SHP77 (cell line): ENCODE data around the gene CAPN5.
"Not testable (repeated sequence)": the region's sequence is repeated elsewhere in the genome, so short reads cannot be mapped to it uniquely, and the experiment has no call there.

Experiments used
- DNase-seq, 2 experiments: peaks; one replicate each; lab custom pipeline; 2025; lab: John Stamatoyannopoulos, UW

Gene CAPN5

GRCh38 chr11:77084581-77085191 lies 17.9 kb downstream of the CAPN5 start:
- DNase-seq: no peak

DNA sequence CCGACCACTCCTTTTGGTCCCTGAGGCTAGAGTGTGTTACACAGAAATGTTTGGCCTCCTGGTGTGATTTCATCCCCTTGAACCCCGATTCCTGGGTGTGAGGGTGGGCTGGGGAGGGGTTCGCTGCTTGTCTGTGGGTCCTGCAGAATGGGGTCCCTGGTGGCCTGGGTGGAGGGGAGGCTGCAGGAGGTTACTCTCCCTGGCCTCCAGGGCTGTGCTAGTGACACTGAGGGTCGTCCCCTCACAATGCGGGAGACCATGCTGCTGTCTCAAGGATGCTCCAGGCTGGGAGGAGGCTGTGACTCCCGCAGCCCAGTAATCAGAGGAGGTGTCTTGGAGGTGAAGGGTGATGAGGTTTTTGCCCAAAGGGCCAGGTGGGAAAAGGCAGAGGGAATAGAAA lies 18.9 kb downstream of the CAPN5 start:
- no peak for DNase-seq

- DNase-seq: no peak
These were observed 20.0 kb downstream of the CAPN5 start for GRCh38 chr11:77086521-77087472.

DNA sequence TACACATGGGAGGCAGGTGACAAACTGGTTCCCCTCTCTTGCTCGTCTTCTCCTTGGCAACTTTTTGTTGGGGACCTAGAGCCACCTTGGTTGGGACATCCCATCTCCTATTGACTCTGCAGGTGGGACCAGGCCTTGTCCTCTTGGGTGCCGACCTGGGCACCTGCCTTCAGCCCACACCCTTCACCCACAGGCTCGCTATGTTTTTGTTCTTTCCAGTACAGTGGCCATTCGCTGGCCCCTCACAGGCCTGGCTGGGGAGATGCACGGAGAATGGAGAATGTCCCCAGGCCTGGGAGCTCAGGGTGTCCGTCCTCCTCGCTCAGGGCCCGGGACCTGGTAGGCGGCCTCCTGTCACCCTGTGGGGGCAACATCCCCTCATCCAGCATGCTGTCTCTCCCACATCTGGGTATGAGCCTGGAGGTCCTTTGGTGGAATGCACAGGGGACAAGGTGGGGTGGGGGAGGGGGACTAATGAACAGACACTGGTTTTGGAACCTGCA lies 21.0 kb downstream of the CAPN5 start:
- DNase-seq: no peak

GRCh38 chr11:77088236-77089003 lies 21.6 kb downstream of the CAPN5 start:
- DNase-seq: no peak

DNA sequence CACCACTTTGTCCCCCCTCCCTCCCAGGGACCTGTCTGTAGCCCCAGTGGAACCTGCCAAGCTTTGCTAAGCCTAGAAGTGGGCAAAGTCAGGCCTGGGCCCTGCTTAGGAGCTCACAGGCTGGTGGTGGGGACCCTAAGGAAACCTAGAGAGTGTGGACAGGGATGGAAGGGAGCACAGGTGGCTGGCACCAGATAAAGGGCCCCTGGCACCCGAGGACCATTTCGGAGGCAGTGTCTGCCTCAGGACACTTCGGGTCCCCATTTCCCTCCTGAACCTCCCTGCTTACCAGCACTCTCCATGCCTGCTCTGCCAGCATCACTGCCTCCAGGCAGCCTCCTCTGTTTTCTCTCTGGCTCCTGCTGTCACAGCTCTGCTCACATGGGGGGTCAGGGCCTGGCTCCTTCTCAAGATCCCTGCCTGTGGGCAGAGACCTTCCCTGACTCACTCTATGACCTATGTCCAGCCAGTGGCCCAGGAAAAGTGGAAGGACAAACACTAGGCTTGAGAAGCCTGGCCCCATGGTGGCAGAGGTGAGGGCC lies 22.3 kb downstream of the CAPN5 start:
- DNase-seq: no peak

DNA sequence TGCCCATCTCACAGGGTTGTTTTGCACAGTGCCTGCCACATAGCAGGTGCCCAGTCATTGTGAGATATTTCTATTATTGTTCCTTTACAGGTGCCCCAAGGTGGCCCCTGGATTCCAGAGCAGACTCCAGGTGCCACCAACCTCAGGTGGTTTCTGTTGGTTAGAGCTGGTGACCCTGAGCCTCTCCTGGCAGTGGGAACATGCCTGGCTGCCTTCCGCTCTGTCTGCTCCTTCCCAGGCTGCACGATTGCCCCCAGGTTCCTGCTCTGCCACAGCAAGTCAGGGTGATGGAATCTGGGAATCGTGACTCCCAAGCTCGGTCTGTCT lies 23.2 kb downstream of the CAPN5 start:
- no peak for DNase-seq

- no peak for DNase-seq
These were observed 23.8 kb downstream of the CAPN5 start for GRCh38 chr11:77090373-77091111.

- peak; percentile 78 to 81 for DNase-seq
These were observed 24.6 kb downstream of the CAPN5 start for GRCh38 chr11:77091146-77091940.

- no peak for DNase-seq
These were observed 25.6 kb downstream of the CAPN5 start for GRCh38 chr11:77092382-77092781.

- no peak for DNase-seq
These were observed 26.5 kb downstream of the CAPN5 start for GRCh38 chr11:77093056-77093891.

- no peak for DNase-seq
These were observed 27.4 kb downstream of the CAPN5 start for GRCh38 chr11:77093987-77094840.

- no peak for DNase-seq
These were observed 28.1 kb downstream of the CAPN5 start for GRCh38 chr11:77094841-77095365.

DNA sequence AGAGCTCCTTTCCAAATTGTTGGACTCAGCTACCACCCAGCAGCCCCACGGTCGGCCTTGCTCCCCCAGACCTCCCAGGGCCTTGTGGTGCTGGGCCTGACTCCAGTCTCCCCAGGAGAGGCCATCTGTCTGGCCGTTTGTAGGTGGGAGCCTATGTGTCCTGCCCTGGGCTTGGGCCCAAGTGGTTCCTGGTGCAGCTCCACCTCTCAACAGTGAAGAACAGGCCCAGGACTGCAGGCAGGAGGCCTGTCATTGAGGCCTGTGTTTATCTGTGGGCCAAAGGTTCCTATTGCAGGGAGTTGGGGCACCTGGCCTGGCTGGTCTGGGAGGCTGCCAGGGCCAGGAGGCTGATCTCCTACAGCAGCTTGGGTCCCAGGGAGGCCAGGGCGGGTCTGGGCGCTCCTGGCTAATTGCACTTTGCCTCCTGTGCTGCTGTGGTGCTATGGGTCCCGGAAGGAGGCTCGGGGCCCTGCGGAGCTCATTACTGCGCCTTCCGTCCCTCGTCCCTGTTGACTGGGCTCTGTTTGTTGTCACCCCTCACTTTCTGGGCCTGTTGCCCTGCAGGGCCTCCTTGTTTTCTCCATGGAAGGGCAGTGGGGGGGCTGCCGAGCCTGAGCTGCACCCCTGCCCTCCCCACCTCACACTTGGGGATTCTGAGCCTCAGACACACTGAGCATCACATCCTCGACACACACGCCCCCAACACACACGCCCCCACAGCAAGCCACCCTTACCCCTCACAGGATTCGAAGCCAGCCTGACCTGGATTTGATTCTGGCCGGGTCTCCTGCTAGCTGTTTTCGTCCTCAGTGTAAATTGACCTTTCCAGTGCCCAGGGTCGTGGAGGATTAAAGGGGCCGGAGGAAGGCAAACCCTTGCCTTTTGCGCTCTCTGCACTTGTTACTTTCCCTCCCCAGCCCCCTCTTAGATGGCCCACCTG lies 29.1 kb downstream of the CAPN5 start:
- no peak for DNase-seq

- DNase-seq: no peak
These were observed 29.8 kb downstream of the CAPN5 start for GRCh38 chr11:77096591-77097019.

DNA sequence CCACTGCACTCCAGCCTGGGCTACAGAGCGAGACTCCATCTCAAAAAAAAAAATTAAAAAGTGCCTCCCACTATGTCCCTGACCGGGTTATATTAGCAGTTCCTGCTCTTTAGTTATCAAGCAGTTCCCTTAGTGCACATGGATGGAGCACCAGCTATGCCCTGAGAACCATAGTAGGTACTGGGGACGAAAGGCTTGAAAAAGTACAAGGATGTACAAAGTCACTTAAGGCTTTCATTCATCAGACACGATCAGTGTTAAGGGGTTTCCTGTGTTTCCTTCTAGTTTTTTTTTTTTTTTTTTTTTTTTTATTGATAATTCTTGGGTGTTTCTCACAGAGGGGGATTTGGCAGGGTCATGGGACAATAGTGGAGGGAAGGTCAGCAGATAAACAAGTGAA lies 30.4 kb downstream of the CAPN5 start:
- DNase-seq: not testable (repeated sequence)
